HPDE6-E6E7 (cell line): Measurements from ENCODE around the gene RGS3.
A peak's percentile ranks its signal among the peaks of the same experiment; 100 is the strongest.
"Not testable (repeated sequence)": the region's sequence is repeated elsewhere in the genome, so short reads cannot be mapped to it uniquely, and the experiment has no call there.

Experiments used
- DNase-seq: peaks from one replicate; pipeline ENCODE4 v3.0.0; 2011; ENCODE audit warnings: missing footprints; ENCODE audit errors: extremely low spot score

The RGS3 gene

DNA sequence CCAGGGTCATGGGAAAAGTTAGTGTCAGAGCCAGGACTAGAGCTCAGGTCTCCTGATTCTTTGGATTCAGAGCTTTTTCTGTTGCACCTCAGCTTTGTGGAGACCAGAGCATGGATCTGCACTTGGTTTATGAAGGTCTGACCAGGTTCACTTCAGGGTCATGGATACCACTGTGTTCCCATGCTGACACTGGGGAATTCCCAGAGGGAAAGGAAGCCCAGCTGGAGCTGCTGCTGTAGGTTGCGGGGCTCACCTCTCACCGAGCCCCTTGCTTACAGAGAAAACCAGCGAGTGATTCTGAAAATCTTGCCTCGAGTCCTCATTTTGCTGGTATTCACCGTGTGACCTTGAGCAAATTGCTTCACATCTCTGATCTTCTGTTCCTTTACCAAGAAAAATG is 83.0 kb downstream of the RGS3 start:
- DNase-seq, result no peak

DNA sequence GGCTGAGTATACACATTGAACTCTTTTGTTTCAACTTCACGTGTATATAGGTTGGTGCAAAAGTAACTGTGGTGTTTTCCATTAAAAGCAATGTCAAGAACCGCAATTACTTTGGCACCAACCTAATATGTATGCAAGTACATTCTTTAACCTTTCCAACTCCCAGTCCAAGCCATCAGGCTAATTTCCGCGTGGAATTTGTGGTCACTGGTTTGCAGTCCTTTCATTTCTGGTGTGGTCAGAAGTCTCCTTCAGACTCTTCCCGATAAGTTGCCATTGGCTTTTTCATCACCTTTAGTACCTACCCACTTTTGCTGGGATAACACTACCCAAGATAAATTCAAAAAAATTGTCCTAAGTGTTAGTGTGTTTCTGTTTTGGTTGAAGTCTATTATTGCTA is 84.0 kb downstream of the RGS3 start:
- no peak for DNase-seq

DNA sequence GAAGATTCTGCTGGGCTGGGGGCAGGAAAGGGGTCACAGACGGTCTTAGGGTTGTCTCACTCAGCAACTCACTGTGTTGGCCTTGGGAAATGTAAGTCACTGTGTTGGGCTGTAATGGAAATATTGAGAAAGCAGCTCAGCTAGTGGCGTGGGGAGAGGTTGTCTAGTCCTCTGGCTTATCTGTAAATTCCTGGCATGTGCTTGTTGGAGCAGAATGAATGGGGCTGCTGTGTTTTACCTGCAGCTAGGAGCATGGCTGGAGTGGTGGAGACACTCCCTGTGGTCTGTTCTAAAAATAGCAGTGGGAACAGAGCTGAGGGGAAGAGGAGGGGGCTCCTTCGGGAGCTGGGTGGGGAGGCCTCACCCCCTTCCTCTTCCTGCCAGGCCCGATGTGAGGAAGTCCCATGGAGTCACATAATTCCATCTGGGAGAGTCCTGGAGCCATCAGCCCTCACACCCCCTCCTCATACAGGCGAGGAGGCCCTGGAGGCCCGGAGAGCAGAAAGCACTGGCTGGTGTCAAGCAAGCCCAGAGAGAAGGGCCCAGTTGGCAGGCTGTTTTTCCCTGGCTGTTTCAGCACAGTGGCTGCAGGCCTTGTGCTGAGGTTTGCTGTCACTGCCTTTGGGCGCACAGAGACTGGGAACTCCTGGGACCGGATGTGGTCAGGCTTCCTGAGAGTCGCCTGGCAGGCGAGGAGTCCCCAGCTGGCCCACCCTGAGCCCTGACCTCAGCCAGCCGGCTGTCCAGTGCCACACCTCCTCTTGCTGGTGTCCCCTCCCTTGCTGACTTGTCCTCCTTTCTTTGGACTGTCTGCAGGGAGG is 84.9 kb downstream of the RGS3 start:
- DNase-seq, result no peak

DNA sequence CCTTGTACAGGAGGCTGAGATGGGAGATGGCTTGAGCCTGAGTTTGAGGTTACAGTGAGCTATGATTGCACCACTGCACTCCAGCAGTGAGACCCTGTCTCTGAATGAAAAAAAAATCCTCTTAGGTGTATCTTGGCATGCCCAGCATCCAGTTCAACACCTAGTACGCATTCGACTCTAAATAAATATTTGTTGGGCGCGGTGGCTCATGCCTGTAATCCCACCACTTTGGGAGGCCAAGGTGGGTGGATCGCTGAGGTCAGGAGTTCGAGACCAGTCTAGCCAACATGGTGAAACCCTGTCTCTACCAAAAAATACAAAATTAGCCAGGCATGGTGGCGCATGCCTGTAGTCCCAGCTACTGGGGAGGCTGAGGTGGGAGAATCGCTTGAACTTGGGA is 86.4 kb downstream of the RGS3 start:
- DNase-seq, result not testable (repeated sequence)

DNA sequence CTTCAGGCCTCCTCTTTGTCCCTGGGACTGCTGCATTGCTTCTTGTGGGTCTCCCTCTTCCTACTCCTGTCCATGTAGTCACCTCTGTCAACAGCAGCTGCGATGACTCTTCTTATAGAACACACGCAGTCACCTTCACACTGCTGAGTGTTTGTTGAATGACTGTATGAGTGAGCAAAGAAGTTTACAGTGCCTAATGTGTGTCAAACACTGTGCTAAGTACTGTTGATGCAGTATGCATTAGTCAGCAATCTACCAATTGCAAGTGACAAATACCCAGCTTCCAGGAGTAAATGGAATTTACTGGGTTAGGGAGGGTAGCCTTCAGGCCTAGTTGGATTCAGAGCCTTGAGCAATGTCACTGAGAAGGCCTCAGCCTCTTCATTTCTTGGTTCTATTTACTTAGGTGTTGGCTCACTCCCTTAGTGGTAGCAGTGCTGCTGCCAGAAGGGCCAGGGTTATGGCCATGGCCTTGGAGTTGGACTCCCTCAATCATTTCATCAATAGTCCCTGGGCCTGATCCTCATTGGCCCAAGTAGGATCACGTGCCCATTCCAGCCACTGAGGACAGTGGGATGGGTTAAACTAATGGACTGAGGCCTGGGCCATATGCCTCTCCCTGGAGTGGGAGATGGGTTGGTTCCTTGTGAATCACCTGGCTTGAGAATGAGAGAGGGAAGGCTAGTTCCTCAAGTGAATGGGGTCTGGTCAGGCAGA is 93.5 kb downstream of the RGS3 start:
- DNase-seq, result no peak

DNA sequence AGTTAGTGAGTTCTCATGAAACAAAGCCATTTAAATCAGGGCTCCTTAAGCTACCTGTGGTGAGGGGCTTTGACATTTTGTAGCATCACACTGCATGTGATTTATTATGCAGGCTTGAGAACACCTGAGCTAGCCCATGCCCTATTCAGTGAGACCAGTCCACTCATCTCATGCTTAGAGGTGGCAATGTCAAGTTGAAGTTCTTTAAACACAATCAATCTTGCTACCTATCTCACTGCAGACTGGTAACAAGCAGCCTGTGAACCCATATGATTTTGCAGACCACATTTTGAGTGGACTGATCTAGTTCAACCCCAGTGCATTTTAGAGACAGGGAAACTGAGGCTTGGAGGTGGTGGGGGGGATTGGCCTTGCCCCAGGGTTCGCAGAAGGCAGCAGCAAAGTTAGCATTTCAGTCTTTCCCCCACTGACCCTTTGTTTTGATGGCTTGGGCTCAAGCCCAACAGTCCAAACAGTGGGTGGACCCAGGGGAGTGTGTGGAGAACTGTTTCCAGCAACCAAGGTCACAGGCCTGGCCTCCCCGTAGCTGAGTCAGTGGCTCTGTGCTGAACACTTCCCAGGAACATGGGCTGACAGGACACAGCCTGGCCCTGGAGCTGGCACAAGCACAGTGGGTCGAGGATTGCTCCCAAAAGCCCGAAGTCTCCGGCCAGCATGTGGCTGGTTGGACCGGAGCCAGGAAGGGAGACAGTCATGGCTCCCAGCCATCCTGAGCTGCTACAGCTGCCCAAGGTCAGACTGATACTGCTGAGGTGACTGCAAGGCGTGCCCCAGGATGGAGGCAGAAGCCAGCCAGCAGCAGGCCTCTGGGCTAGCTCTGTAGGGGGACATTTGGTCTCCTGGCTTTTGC is 95.3 kb downstream of the RGS3 start:
- DNase-seq, result no peak

DNA sequence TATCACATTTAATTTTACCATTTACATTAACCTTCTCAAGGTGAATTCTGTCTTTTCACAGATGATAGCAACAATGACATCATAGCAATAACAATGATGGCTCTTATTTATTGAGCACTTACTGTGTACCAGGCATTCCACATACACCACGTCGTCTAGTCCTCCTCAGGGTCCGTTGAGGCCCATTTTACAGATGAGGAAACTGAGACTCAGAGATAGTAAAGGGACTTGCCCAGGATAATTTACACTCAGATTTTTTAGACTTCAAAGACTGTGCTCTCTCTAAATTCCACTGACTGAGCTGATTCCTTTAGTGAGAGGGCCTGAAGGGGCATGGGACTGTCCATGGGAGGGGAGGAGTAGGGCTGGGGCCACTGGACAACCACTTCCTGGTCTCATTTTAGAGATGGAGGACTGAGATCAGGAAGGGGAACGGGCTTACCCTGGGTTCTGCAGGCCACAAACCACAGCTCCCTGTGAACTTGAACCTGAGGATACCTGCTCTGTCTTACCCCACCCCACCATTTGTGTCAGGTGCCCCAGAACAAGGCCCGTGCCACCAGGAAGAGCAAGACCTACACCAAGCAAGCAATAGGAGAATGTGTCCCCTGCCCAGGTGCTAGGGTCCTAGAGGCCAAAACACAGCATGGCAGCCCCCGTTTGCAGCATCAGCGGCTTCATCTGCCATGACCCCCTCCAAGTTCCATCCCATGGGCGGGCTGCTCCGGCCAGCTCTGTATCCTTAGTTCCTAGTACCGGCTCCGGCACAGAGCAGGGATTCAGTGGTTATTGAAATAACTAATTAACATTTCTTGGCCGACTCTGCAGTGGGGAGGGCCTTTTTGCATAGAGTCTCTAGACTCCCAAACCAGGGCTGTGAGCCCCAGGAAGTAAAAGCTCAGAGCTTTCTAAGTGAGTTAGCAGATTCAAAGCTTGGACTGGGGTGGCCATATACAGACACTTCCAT is 96.6 kb downstream of the RGS3 start:
- no peak for DNase-seq

DNA sequence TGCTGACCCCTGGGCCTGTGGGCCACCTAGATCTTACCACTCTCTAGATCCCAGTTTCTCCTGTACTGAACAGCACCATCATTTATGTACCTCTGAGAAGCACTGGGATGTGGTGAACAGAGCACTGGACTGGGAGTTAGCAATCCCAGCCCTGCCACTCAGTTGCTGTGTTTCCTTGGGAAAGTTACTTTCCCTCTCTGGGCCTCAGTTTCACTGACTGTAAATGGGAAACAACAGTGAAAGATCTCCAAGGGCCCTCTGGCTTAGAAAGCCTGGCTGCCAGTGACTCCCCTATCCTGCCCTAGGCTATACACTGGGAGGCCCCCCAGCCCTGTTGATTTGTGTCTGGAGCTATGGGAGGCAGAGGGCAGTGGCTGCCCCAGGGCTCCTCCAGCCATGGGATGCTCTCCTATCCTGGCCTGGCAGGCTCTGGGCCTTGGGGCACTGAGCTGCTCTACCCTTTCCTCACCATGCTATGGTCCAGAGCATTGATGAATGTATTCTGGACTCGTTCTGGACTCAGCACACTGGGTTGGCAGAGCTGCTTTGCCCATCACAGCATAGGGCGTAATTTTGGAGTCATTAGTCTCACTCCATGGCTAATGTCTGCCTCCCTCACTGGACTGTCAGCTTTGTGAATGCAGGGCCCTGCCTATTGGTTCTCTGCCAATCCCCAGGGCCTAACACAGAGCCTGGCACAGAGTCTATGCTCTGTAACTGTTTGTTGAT is 99.3 kb downstream of the RGS3 start:
- no peak for DNase-seq

DNA sequence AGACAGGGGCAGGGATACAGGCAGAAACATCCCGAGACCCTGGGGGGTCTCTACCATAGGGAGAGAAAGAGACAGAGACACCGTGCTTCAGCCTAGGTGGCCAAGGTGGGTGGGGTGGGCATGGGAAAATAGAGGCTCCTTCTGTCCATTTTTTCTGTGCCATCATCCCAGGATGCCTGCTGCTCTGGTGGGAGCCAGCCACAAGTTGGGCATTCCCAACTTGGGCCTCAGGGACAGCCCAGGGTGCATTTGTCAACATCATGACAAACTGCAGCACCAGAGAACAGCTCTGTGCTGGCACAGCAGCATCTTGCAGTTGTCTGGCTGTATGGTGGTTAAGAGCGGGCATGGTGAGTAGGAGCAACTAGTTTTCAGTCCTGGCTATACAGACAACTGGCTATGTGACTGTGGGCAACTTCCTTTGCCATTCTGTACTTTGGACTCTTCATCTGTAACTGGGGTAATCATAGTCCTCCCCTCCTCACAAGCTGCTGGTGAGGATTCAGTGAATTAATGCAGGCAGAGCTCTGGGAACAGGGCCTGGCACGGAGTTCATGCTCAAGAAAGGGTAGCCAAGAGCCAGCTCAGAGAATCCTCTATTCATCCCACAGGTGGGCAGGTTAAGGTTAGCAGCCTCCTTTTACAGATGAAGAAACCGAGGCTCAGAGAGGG is 100.4 kb downstream of the RGS3 start:
- no peak for DNase-seq

DNA sequence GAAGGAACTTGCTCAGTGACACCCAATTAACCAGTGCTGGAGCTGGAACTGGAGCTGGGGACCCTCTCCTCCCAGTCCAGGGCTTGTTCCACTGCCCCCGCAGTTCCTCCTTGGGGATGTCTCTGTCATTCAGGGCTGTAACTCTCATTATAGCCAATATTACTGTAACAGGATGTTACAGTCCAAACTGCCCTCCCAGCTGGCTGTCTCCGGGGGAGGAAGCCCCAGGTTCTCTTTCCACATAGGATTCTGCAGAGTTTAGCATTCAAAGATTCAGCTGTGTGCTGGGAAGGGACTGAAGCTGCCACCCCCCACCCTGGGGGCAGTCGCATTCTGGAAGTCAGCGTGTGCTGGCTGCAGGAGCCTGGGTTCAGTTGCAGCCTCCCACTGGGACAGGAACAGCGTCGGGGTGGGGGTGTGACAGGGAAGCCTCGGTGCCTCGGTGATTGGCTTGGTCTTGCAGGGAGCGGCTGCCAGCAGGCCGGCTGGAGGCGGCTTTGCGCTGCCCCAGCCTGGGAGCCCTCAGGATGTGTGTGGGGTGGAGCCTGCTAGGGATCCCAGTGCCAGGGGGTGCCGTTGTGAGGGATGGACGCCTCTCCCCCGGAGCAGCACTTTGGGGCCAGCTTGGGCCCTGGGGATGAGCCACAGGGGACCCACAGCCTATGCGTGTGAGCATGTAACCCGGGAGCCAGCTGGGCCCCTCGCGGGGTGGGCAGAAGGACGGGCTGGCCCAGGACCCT is 101.1 kb downstream of the RGS3 start:
- peak; percentile 93 for DNase-seq

DNA sequence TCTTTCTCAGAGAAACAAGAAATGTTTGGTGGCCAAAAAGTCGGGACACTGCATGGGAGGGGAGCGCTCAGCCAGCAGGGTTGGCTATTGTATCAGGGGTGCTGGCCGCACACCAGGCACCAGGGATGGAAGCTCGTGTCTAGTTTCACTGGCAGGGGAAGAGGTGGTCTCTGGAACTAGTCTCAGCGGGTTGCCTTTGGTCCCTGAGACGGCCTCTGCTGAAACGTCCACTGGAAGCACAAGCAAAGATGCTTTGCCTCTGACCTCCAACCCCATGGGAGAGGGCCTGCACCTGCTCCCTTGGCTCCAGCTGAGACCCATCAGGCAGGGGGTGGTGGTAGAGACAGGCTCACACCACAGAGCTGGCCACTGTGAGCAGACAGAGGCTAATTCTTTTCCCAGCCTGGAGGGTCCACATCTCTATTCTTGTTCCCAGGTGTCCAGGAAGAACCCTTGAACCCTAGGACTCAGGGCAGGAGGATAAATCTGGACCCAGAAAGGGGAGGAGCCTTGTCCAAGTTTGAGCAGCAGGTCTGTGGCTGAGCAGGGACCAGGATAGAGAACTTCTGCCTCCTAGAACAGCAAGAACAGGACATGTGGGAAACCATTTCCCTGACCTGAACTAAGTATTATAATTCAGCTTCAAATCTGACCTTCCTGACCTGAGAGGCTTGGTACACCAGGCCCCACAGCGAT is 102.6 kb downstream of the RGS3 start:
- DNase-seq, result no peak

DNA sequence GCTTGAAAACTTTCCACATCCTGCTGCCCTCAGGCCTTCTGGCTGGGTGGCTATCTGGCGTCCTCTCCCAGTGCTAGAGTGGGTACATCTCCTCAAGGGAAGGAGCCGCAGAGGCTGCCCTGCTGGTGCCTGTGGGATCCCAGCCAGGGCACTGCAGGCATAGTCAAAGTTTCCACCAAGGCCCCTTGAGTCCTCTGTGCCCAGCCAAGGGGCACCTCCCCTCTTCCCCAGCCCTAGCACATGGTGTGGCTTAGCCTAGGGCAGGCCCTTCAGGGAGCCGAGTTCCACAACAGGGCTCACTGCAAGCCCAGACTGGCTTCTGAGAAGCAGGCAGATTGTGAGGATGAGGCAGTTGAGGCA is 103.2 kb downstream of the RGS3 start:
- DNase-seq, result no peak

DNA sequence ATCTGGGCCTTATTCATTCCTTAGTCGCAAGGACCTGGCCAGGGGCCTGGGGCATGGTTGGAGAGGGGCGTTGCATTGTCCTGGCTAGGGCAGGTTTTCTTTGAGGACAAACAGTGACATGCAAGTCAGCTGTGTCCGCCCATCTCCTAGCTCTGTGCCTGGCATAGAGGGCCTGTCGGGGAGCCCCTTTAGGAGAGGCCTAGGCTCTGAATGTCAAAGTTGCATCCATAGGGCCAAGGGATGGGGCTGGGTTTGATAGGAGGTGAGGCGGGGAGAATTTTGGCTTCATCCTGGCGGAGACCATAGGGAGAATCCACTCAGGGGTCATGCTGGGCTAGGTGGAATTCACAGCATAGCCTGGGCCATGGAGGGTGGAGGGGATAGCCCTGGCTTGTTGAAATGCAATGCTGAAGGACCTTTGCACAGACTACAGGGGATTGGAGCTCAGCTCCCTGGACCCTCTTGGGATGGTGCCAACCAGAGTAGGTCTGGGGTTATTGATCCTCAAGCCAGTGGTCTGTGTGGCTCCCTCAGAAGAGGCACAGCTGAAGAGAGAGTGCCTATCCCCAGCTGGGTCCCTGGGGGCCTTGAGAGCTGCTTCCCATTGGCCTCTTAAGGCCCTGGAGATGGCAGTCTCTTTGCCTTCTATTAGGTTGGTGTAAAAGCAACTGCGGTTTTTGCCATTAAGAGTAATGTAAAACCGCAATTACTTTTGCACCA is 104.0 kb downstream of the RGS3 start:
- no peak for DNase-seq

DNA sequence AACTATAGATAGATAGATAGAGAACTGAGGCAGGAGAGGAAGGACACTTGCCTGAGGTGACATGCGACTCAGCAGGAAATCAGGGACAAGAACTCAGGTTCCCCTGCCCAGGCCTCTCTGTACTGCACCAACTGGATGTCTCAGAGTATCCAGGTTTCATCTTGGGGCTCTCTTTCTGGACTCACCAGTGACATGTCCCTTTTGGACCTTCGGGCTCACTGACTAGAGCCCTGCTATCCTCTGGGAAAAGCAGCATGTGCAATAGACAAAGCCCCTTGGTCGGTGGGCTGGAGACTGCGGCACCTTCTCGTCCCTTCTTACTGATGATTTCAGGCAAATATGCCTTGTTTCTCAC is 104.5 kb downstream of the RGS3 start:
- no peak for DNase-seq

DNA sequence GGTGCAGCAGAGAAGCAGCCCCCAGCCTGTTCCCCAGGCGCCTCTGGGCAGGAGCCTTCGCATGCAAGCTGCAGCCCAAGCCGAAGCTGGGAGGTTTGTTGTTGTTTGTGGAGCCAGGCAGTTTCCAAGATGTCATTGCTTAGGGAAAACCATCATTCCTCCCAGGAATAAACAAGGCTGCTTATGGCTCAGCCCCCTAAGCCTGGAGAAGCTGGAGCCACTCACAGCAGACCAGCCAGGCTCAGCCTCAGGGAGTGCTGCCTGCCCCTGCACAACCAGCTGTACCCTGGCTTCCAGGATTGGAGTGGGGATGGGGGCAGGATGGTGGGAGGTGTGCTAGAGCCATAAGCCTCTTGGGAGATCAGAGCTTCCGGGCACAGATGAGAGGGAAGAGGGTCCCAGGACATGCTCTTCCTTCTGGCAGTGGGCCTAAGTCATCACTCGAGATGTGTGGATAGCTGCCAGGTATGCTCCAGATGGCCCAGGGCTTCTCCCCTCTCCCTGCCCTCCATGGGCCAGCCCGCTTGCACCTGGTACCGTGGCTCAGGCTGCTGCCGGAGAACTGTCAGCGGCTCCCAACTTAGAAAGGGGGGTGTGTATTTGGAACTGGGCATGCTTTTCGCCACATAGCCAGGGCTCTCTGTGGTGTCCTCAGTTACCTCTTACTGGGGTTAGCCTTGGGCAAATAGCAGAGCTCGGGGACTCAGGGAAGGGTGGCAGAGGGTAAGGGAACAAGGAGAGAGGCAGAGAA is 105.2 kb downstream of the RGS3 start:
- no peak for DNase-seq

DNA sequence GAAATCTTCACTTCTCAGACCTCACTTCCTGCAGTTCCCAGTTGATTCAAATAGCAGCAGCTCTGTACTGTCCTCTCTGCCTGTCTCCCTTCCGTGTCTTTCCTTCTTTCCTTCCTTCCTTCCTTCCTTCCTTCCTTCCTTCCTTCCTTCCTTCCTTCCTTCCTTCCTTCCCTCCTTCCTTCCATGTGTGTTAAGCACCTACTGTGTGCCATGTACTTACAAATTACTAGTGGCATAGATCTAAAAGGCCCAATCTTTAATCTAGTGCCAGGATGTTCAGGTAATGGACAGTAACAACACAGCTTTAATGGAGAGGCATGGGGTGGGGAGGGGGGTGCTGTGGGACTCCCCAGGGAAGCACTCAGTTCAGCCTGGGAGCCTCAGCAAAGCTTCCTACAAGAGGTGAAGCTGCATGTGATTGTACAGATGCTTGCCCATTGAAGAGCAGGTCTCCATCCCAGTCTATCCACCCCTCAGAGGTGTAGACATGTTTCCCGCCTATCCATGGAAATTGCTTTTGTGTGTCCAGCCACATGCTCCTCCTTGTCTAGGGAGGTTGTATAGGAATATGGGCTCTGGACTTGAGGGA is 106.0 kb downstream of the RGS3 start:
- DNase-seq, result no peak

DNA sequence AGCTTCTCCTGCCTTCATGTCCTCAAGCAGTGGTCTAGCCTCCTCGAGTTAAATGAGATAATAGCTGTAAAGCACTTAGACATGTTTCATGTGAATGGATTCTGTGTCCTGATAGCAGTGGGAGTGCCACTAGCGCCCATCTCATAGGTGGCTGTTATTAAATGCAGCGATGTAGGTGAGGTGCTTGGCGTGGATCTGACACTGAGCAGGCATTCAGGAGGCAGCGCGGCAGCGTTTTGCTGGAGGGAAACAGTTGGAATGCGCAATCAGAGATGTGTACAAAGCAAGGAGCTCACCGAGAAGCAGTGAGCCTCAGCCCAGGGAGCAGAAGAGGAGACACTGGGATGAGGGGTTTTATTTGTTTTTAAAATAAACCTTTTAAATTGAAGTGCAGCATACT is 106.6 kb downstream of the RGS3 start:
- DNase-seq, result no peak
